ENCODE measurements around the gene TTC13. TPM values are rescaled to one million over a fixed set of nuclear protein-coding genes. Genes with fewer than 3 reads are reported as not detected.

The TTC13 gene
- total RNA-seq, 1 donor from 2014 or later, result 6.7 TPM

DNA sequence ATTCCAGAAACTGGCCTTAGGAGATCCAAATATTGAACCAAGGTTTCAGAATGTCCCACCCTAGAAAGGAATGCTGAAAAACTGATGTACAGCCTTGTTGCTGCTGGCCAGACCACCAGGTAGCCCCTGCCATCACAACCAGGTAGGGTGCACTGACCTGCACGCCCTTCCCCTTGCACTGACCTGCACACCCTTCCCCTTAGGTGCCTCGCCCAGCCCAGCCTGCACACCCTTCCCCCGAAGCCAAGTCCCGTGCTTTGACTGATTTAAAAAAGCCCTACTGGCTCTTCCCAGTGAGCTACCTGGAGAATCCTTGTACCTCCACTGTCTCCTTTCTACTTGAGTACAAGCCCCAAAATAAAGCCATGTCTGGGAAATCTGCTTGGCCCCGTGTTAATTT is 84.0 kb downstream of the TTC13 start:
- ATAC-seq (no peak), DNase-seq (ENCODE audit: missing footprints) (no peak)
- intact Hi-C loops (cut with DNase I), result no loop called here

DNA sequence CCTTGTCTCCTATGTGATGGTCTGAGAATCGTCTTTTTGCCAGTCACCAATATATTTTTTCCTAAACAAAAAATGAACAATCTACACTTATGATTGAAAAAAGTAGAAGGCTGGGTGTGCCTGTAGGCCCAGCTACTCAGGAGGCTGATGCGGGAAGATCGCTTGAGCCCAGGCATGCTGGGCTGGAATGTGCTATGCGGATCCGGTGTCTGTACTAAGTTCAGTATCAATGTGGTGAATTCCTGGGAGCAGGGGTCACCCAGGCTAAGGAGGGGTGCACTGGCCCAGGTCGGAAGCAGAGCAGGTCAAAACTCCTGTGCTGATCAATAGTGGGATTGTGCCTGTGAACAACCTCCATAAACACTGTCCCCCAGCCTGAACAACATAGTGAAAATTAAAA is 84.6 kb downstream of the TTC13 start:
- ATAC-seq (no peak), DNase-seq (ENCODE audit: missing footprints) (no peak)
- intact Hi-C loops (cut with DNase I), result no loop called here

DNA sequence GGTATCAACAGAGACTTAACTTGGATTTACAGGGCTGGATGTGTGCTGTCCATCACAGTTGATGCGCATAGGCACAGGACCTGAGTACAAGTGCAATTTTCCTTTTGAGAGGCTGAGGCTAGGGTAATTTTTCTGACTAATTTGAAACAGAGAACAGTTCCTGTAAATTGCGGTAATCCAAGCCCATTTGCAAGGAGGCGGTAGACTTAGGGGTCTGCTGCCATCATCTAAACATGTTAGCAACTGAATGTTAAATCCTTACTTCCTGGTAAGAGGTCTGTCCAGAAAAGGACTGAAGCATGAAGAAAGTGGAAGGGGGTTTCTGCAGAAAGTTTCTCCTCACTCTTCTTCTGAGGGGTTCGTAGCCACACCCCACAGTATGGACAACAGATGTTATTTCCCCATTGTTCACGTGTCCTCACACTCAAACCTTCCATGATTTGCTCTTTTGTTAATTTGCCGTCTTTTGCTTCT is 86.6 kb downstream of the TTC13 start:
- DNase-seq (ENCODE audit: missing footprints), result no peak
- intact Hi-C loops (cut with DNase I), result no loop called here
- ATAC-seq, result no peak

DNA sequence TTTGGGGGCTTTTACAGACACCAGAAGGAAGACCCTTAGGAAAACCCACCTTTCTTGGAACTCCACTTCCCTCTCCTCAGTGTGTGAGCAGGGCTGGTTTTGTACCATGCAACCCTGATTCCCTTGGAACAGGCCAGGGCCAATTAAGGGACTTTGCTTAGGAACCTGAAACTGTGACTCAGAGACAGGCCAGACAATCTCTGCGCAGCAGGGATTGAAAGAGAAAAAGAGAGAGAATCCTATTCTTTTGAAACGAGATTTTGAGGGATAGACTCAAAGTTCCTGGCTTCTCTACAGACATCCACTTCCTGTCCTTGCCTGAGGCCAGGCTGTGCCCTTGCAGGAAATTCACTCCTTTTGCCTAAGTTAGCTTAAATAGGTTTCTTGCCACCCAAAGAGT is 87.2 kb downstream of the TTC13 start:
- no peak for ATAC-seq
- intact Hi-C loops (cut with DNase I), result no loop called here
- no peak for DNase-seq (ENCODE audit: missing footprints)

DNA sequence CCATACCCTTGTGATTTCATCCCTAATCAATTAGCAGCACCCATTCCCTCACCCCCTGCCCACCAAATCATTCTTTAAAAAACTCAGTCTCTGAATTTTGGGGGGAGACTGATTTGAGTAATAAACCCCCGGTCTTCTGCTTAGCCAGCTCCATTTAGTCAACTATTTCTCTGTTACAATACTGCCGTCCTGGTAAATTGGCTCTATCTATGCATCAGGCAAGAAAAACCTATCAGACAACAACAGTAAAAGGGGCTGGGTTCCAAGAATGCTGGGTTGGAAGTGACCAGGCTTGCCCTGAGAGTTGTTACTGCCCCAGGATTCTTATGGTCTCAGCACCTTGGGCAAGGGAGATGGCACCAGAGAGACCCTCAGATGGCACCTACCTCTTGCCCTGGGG is 94.0 kb downstream of the TTC13 start:
- intact Hi-C loops (cut with DNase I), result no loop called here
- ATAC-seq, result no peak

DNA sequence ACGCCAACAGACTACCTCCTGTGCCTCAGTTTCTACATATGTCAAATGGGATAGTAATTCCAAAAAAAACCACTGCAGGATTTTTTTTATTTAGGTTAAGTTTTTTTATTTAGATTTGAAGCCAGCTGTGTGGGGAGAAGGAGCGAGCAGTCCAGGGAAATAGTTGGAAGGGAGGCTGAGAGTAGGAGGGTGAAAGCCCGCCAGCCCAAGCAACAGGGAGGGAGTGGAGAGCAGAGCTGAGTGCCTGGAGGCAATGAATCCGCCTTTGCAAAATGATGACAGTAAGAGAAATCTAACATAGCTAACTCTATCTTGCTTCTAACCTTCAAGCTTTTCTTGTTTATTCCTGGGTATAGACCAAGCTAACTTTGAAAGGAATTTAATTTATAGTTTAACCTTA is 94.7 kb downstream of the TTC13 start:
- DNase-seq (ENCODE audit: missing footprints), result no peak
- intact Hi-C loops (cut with DNase I), result no loop called here
- no peak for ATAC-seq

More for the DNA sequence above, 94.0 kb downstream of the TTC13 start:
- DNase-seq (ENCODE audit: missing footprints), result no peak

DNA sequence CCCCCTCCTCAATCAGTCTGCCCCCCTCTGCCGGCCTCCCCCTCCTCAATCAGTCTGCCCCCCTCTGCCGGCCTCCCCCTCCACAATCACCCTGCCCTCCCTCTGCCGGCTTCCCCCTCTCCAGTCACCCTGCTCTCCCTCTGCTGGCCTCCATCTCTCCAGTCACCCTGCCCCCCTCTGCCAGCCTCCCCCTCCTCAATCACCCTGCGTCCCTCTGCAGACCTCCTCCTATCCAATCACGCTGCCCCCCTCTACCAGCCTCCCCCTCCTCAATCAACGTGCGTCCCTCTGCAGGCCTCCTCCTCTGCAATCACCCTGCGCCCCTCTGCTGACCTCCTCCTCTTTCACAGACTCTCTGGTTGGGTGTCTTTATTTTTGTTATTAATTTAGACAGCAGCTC is 98.9 kb downstream of the TTC13 start:
- intact Hi-C loops (cut with DNase I), result loop anchor here (5.0 kb wide), 1 partner anchor 37 kb away; no protein-coding TSS in a partner anchor
- ATAC-seq, result no peak
- DNase-seq (ENCODE audit: missing footprints), result no peak

DNA sequence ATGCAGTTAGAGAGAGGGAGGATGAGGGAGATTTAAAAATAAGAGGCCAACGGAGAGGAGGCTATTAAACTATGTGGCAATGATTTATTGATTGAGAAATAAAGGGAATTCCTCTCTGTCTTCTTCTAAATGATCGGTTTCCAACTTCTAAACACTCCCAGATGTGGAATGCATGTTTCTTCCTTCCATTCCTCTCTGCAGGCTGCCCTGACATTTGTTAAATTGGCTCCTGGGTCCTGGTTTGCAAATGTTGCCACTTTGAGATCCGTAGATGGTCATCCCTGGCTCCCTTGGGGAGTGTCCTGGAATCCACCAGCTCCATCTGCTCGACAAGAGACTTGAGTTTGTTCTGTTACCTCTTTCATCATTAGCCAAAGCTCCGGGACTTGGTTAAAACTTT is 100.1 kb downstream of the TTC13 start:
- DNase-seq (ENCODE audit: missing footprints), result no peak
- intact Hi-C loops (cut with DNase I), result loop anchor here (5.0 kb wide), 1 partner anchor 36 kb away; no protein-coding TSS in a partner anchor
- peak; percentile 45 for ATAC-seq

DNA sequence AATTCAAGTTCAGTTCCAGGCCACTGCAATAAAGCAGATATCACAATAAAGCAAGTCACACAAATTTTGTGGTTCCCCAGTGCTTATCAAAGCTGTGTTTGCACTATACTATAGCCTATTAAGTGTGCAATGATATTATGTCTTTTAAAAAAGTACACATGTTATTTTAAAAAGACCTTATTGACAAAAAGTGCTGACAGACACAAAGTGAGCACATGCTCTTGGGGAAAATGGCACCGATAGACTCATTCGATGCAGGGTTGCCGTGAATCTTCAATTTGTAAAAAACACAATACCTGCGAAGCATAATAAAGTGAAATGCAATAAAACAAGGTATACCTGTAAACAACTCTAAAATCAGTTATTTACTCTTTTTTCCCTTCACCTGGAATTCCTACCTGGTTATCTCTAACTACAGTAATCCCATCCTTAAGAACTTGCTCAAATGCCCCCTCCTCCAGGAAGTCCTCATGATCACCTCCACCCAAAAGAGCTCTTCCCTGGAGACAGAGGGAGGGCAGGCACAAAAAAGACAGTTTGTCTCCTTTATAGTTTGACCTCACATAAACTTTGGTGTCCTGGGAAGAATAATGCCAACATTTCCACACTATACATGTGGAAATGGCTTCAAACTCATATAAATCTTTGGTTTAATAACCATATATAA is 100.6 kb downstream of the TTC13 start:
- intact Hi-C loops (cut with DNase I), result loop anchor here (5.0 kb wide), 1 partner anchor 36 kb away; no protein-coding TSS in a partner anchor
- no peak for DNase-seq (ENCODE audit: missing footprints)
- ATAC-seq, result no peak

DNA sequence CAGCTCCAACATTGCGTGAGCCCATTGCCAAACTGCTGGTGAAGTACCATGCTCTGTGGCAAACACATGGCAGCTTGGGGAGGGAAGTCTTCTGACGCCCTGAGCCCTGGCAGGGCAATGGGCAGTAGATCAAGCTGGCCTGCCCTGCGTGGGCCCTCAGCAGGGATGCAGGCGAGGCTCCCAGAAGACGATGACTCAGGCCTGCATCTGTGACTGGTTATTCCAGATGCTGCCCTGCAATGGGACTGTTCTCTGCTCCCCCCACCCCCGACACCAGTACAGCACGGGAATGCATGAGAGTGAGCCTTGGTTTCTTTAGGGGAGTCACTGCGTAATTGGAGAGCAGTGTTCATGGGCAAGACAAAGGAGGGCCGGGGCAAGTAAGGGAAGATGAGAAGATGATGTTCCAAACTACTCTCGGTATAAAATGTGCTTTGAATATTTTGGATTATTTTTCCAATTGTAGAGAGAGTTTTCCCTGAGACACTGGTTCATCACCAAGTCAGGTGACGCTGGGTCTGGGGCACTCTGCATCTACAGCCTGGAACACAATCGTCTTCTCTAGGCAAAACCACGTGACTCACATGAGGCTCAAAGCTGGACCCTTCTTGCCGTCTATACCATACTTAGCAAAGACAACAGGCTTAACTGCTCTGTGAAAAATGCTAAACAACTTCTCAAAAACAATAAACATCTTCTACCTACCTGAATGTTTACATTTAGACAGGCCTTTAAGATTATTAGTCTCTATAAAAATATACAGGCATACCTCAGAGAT is 101.3 kb downstream of the TTC13 start:
- ATAC-seq, result no peak
- DNase-seq (ENCODE audit: missing footprints), result no peak
- intact Hi-C loops (cut with DNase I), result loop anchor here (5.0 kb wide), 1 partner anchor 35 kb away; no protein-coding TSS in a partner anchor

DNA sequence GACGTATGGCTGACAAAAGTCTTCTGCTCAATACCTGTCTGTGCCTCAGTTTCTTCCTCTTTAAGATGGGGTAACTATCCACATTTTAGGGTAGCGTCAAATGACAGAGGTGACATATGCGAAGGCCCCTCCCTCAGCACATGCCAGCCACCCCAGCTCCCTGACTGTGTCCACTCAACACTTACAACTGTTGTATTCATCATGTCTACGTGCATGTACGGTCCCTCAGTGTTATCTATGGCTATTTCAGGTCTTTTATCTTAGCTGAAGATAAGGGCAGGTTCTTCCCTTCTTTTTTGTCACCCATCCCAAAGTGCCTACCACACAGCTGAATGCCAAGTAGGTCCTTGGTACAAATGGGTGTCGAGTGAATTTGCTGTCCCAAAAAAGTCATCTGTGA is 102.0 kb downstream of the TTC13 start:
- DNase-seq (ENCODE audit: missing footprints) (no peak), ATAC-seq (peak; percentile 24)
- intact Hi-C loops (cut with DNase I), result loop anchor here (5.0 kb wide), 1 partner anchor 34 kb away; no protein-coding TSS in a partner anchor

DNA sequence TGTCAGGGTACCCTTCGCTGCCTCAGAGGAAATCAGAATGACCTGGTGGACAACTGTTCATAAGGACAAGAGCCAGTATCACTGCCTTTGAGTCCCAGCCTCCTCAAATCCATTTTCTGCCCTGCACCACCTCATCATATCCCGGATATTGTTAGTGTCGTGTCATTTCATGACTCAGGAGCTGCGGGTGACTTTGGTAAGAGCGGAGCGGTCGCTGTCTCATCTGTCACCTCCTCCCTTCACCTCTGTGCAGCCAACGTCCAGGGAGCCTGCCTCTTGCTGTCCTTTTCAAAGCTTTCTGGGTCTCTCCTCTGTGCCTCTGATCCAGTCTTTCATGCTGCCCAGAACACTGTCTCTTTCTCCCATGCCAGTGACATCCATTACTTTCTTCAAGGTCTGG is 103.3 kb downstream of the TTC13 start:
- ATAC-seq, result no peak
- intact Hi-C loops (cut with DNase I), result loop anchor here (5.0 kb wide), 1 partner anchor 33 kb away; no protein-coding TSS in a partner anchor

DNA sequence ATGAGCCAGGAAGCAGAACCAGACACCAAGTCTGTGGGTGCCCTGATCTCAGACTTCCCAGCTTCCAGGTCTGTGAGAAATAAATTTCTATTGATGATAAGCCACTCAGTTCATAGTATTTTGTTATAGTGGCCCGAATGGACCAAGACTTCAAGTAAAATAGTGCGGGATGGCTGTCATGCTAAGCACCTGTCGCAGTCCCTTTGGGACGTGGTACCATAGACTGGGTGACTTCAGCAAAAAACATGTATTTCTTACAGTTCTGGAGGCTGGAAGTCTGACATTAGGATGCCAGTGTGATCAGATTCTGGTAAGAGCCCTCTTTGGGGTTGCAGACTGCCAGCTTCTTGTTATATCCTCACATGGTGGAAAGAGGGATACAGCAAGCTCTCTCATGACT is 107.7 kb downstream of the TTC13 start:
- intact Hi-C loops (cut with DNase I), result no loop called here
- DNase-seq (ENCODE audit: missing footprints), result no peak
- ATAC-seq, result no peak

More for the DNA sequence above, 103.3 kb downstream of the TTC13 start:
- no peak for DNase-seq (ENCODE audit: missing footprints)

DNA sequence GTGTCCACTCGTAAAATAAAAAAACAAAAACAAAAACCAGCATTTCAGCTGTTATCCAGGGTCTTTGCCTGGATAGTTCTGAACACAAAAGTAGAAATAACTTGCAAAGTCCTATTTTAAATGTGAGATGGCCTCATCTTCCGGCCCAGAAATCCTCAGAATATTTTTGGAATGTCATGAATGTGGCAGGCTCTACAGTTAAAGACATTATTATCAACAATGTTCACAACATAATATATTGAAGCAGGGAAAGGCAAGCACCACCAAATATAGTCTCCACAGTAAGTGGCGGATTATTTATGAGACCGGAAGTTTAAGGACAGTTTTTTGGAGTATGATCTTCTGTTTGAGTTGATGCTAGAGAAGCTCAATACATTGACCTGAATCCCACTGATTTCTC is 109.2 kb downstream of the TTC13 start:
- DNase-seq (ENCODE audit: missing footprints) (no peak), ATAC-seq (no peak)
- intact Hi-C loops (cut with DNase I), result loop anchor here (1.0 to 5.0 kb wide), 4 partner anchors 20 to 63 kb away; no protein-coding TSS in a partner anchor

DNA sequence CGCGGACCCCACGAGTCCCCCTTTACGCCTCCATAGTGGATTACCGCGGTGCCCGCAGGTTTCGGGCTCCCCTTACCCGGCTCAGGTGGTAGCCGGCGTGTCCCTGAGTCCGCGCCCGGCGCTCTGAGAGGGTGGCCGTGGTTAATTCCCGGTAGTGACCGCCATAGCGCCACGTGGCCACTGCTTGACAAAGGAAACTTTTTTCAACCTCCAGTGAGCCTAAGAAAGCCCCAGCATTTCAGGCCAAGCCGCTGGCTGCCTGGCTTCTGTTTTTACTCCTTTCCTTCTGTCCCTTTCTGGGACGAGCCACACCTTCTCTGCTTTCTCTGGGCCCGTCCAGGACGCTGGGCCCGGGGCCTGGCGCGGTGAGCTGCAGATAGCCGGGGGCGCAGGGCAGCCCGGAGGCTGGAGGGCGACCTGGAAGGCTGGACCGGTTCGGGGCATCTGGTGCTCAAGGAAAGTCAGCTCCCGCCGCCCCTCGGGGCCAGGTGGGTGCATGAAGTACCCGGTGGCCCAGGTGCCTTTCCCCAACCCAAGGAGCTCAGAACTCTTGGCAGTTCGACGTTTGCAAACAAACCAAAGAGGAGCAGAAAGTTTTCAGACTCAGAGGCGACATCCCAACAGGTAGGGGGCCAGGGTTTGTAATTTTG is 109.8 kb downstream of the TTC13 start:
- ATAC-seq (peak; percentile 62), DNase-seq (ENCODE audit: missing footprints) (peak; percentile 79)
- intact Hi-C loops (cut with DNase I), result loop anchor here (1.0 to 5.0 kb wide), 4 partner anchors 20 to 62 kb away; no protein-coding TSS in a partner anchor

DNA sequence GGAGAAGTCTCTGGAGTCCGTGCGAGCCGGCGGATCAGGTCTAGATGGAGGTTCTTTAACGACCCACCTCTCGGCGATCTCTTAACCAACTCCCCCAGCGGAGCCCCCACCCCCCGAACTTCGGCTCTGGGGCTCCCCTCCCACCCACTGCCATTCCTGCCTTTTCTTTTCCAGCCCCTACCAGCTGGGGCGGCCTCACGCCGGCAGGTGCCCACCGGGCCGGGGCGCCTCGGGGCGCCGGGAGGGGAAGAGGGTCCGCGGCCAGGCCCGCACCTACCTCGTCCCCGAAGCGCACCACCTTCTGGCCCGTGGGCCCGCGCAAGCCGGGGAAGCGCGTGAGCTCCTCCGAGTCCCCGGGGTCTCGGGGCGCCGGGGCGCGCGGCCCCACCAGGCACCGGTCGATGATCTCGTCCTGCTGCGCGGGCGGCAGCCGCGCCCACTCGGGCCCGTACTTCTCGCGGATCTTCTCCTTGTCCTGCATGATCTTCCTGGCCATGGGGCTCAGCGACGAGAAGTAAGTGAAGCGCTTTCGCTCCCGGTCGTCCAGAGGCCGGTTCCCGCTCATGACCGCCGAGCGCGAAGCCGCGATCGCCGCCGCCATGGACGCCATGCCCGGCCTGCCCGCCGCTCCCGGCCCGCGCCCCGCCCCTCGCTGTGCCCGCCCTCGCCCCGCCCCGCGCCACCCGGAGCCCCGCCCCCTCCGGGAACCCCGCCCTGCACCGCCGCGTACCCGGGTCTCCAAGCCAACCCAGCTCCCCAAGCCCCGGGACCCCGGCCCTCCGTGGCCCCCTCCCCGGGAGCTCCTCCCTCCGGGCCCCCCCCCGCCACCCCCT is 110.5 kb downstream of the TTC13 start, which contains the start of gene C1orf198:
TSS of gene C1orf198 (minus strand) at position 619 of the 833 bp plus-strand sequence. CDS start at position 610, 9 bp downstream.
- DNase-seq (ENCODE audit: missing footprints), result peak; percentile 86
- ATAC-seq, result peak; percentile 91
- intact Hi-C loops (cut with DNase I), result loop anchor here (2.0 to 5.0 kb wide), 3 partner anchors 41 to 61 kb away; no protein-coding TSS in a partner anchor

DNA sequence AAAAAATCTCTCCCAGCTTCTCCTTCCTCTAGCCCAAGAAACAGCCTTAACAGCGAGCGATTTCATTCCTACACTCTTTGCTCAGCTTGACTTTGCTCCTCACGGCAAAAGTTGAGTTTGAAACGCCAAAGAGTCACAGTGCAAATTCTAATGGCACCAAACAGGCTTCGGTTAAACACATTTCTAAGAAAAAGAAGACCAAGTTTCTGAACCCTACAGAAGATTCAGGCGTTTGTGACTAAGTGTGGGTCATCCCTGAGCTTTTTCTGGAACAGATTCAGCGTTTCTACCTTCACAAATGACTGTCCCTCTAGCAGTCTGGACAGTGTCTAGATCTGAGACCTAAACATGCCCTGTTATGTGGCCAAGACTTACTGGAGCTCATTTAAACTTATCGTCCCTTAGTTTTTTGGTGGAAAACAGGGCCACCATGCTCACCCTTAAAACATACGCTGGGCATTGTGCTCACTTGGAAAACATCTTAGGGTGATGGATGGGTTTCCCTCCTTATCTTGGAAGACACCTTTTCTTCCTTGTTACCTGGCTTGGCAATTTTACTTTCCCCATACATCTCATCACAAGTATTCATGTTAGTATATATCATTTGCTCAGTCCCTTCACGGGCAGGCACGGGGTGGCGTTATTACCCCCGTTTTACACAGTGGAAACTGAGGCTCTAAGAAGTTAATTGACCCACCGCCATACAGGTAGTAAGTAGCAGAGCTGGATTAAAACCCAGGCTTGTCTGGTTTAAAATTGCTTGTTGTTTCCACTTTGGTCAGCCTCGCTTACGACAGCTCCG is 111.4 kb downstream of the TTC13 start:
- intact Hi-C loops (cut with DNase I), result loop anchor here (5.0 kb wide), 2 partner anchors 40 to 50 kb away; no protein-coding TSS in a partner anchor

More for the DNA sequence above, 111.4 kb downstream of the TTC13 start:
- DNase-seq (ENCODE audit: missing footprints) (no peak), ATAC-seq (no peak)

Measured in Right ventricle myocardium inferior (tissue), 1 donor.